ENCODE measurements around the gene FOXL1. TPM values are rescaled to one million over a fixed set of nuclear protein-coding genes. Genes with fewer than 3 reads are reported as not detected.

FOXL1 gene
- total and polyA plus RNA-seq, 2 experiments from 2014 or later: 0.61 to 4.2 TPM

GRCh38 chr16:86545481-86545880 is 32.9 kb upstream of the FOXL1 start:
- no peaks in the 10 kb centered on the region for H3K9me3 ChIP-seq (ENCODE audit: low read depth)
- no peak overlapping the region for H3K4me3 ChIP-seq
- no peaks in the 10 kb centered on the region for H3K4me1 ChIP-seq (ENCODE audit: low read depth)
- H3K27ac ChIP-seq: no peak overlapping the region
- no peak for TF ChIP-seq CTCF (IDR thresholded peaks at IDR 0.05; ENCODE audit: low read depth, low read length)
- DNase-seq (ENCODE audit: low read depth in 1 of 2, low spot score in 1 of 2): no peak
- no peaks in the 10 kb centered on the region for H3K27me3 ChIP-seq
- peaks cover 12% of the 10 kb centered on the region for H3K36me3 ChIP-seq

GRCh38 chr16:86545954-86546637 is 32.3 kb upstream of the FOXL1 start:
- Histone ChIP-seq H3K4me3 (no peak overlapping the region), H3K9me3 (ENCODE audit: low read depth) (no peaks in the 10 kb centered on the region), H3K27ac (no peak overlapping the region), H3K4me1 (ENCODE audit: low read depth) (no peaks in the 10 kb centered on the region), H3K36me3 (peaks cover 10% of the 10 kb centered on the region), H3K27me3 (no peaks in the 10 kb centered on the region)
- no peak for DNase-seq (ENCODE audit: low read depth in 1 of 2, low spot score in 1 of 2)
- TF ChIP-seq CTCF (IDR thresholded peaks at IDR 0.05; ENCODE audit: low read depth, low read length): no peak

DNA sequence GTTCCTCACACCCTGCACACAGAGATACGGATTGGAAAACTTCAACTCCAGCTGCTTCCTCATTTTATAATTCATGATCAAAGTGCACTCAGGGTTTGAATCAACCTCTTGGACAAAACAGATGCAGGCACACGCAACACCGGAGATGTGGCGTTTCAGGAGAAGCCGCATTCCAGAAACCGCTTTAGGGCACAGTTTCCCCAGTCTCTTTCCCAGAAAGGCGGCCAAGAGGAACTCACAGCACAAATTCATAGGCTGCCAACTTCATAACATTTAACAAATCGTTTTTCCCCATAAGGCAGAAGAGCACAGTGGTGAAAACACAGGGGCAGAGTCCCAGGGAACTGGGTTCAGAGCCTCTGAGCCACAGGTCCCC is 31.7 kb upstream of the FOXL1 start:
- Histone ChIP-seq H3K36me3 (peaks cover 6% of the 10 kb centered on the region), H3K4me1 (ENCODE audit: low read depth) (no peaks in the 10 kb centered on the region), H3K4me3 (no peak overlapping the region), H3K27ac (no peak overlapping the region), H3K27me3 (no peaks in the 10 kb centered on the region), H3K9me3 (ENCODE audit: low read depth) (no peaks in the 10 kb centered on the region)
- TF ChIP-seq CTCF (IDR thresholded peaks at IDR 0.05; ENCODE audit: low read depth, low read length): no peak
- DNase-seq (ENCODE audit: low read depth in 1 of 2, low spot score in 1 of 2): no peak

- Histone ChIP-seq H3K27me3 (no peaks in the 10 kb centered on the region), H3K4me1 (ENCODE audit: low read depth) (no peaks in the 10 kb centered on the region), H3K36me3 (peaks cover 5% of the 10 kb centered on the region), H3K9me3 (ENCODE audit: low read depth) (no peaks in the 10 kb centered on the region), H3K27ac (no peak overlapping the region), H3K4me3 (no peak overlapping the region)
- no peak for DNase-seq (ENCODE audit: low read depth in 1 of 2, low spot score in 1 of 2)
- TF ChIP-seq CTCF (IDR thresholded peaks at IDR 0.05; ENCODE audit: low read depth, low read length): no peak
Observed at GRCh38 chr16:86547286-86547685, 31.1 kb upstream of the FOXL1 start.

GRCh38 chr16:86549076-86549892 is 29.1 kb upstream of the FOXL1 start:
- peaks cover 5% of the 10 kb centered on the region for H3K36me3 ChIP-seq

More at GRCh38 chr16:86549076-86549892, 29.1 kb upstream of the FOXL1 start:
- Histone ChIP-seq H3K4me1 (ENCODE audit: low read depth) (no peaks in the 10 kb centered on the region), H3K27me3 (no peaks in the 10 kb centered on the region), H3K9me3 (ENCODE audit: low read depth) (no peaks in the 10 kb centered on the region), H3K4me3 (no peak overlapping the region), H3K27ac (no peak overlapping the region)
- DNase-seq (ENCODE audit: low read depth in 1 of 2, low spot score in 1 of 2): no peak
- no peak for TF ChIP-seq CTCF (IDR thresholded peaks at IDR 0.05; ENCODE audit: low read depth, low read length)
